ENCODE measurements around the gene CDX2.
"Not testable (repeated sequence)": the region's sequence is repeated elsewhere in the genome, so short reads cannot be mapped to it uniquely, and the experiment has no call there.

CDX2 gene, protein sequence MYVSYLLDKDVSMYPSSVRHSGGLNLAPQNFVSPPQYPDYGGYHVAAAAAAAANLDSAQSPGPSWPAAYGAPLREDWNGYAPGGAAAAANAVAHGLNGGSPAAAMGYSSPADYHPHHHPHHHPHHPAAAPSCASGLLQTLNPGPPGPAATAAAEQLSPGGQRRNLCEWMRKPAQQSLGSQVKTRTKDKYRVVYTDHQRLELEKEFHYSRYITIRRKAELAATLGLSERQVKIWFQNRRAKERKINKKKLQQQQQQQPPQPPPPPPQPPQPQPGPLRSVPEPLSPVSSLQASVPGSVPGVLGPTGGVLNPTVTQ

GRCh38 chr13:27969082-27969865 is at the start of gene CDX2:
CDX2 (minus strand) TSS chr13:27969315; CDS start chr13:27969006, 309 bp downstream.
- DNase-seq, result no peak

DNA sequence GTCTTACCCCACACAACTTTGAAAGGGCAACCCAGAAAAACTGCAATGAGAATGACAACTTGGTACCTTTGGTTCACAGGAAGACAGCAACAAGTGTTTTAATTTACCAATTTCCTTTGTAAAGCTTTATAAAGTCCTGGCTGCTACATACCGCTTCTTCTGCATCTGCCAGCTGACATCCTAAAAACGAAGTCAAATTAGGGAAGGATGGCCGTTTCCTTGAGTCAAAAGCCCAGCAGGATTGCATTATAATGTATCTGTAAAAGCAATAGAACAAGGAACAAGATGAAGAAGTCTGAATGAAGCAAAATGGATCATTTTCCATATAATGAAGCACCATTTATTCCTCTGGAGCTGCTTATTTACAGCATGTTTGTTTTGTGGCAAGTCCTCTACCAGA is 45.2 kb upstream of the CDX2 start:
- DNase-seq, result no peak

- no peak for DNase-seq
Observed at GRCh38 chr13:28013482-28013881, 44.4 kb upstream of the CDX2 start.

DNA sequence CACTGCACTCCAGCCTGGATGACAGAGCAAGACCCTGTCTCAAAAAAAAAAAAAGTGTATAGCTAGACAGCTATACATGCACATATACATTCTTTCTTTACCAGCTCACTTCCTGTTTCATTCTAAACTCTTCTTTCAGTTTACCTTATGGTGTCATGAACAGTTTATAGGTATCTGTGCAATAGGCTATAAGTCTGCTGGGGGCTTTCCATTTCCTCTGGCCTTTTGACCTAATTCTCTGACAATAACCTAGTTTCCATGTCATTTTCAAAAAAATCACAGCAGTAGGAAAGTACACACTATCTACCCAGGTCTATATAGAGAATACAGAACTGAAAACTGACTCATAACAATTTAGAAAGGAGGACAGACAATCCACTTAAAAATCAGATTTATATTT is 43.8 kb upstream of the CDX2 start:
- no peak for DNase-seq

DNA sequence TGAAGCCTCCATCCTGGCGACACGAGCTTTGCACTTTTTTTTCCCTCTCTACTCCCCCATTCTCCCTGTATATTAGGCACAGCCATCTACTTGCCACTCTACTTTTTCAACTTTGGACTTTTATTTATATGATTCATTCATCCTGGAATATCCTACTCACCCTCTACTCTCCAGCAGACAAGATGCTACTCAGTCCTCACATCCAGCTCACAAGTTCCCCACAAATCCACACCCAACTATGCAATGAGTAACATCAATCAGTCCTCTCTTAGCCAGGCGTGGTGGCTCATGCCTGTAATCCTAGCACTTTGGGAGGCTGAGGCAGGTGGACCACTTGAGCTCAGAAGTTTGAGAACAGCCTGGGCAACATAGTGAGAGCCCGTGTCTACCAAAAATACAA is 43.3 kb upstream of the CDX2 start:
- DNase-seq, result no peak

- DNase-seq, result no peak
Observed at GRCh38 chr13:28010046-28010445, 40.9 kb upstream of the CDX2 start.

DNA sequence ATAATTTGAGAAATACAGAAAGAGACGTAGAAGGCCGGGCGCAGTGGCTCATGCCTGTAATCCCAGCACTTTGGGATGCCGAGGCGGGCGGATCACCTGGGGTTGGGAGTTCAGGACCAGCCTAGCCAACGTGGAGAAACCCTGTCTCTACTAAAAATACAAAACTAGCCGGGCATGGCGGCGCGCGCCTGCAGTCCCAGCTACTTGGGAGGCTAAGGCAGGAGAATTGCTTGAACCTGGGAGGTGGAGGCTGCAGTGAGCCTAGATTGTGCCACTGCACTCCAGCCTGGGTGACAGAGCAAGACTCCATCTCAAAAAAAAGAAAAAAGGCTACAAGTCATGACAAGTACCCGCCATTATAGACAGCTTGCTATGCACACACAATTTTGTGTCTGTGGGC is 35.9 kb upstream of the CDX2 start:
- not testable (repeated sequence) for DNase-seq

DNA sequence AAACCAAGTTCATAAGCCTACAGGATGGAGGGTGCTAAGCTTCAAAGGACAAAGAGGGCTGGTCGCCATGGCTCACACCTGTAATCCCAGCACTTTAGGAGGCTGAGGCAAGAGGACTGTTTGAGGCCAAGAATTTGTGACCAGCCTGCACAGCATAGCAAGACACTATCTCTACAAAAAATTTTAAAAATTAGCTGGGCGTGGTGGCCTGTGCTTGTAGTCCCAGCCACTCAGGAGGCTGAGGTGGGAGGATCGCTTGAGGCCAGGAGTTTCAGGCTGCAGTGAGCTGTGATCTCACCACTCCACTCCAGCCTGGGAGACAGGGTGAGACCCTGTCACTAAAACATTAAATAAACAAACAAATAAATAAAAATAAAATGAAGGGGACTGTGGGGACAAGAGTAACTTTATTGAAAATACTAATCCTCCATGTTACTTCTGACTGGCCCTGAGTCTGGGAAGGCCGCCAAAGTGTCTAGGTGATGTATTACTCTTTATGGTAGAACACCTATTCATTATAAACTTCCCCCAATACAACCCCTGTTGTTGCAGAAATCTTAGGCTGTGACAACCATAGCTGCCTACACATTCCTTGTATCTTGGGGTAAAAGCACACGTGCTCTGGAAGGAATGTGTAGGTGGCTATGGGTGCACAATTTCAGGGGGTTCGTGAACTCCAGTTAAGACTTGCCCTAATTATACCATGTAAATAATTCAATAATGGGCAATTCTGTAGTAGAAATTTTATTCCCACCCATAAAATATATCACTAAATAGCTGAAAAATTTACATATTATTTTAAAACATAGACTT is 34.0 kb upstream of the CDX2 start:
- no peak for DNase-seq

- peak; percentile 20 for DNase-seq
Observed at GRCh38 chr13:28001837-28002473, 32.8 kb upstream of the CDX2 start.

- DNase-seq, result no peak
Observed at GRCh38 chr13:28001049-28001448, 31.9 kb upstream of the CDX2 start.

DNA sequence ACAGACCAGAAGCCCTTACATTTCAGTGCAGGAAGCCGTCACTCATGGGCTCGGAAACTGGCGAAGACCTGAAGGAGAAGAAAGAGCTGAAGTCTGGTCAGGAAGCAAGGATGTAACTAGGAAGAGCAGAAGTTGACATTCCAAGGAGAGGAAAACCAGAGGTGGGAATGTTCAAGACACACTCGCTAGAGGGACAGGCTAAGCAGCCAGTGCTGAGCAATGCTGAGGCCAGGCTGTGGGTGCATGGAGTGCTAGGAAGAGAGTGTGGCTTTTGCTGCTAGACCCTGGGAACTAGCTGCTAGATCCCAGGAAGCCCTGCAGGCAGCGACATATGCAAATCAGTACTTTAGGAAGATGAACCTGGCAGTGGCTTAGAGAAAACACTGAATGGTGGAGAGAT is 31.5 kb upstream of the CDX2 start:
- DNase-seq, result no peak

GRCh38 chr13:27997904-27998522 is 28.9 kb upstream of the CDX2 start:
- DNase-seq, result peak; percentile 55

DNA sequence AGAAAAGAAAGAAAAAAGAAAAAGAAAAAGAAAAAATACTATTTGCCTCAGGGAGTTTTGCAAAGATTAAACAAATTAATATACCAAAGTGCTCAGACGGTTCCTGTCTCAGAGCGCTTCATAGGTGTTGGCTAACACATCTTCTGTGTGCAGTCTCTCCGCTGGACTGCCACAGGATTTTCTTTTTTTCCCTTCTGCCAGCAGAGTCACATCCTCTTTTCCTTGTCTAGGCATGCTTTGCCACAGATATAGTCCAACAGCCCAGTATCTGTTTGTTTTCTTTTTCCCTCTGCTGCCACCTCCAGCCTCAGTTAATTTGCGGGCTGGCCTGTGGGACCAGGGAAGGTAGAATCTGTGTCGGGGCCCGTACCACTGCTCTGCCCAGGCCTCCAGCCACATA is 22.8 kb upstream of the CDX2 start:
- DNase-seq, result no peak

DNA sequence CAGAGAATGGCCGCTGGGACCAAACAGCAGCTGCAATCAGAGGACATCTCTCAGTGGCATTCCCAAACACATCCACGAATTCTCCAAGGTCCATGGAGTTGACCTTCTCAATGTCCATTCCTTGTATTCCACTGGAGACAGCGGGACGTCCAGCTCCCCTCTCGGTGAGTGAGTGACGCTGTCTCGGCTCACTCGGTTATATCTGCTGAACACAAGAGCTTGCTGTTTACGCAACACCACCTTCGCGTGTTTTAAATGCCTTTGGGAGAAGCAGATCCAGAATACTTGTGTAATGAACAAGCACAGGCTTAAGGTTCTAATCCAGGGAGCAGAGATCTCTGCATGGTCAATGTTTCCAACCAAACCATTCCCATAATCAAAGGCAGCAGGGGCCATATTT is 19.4 kb upstream of the CDX2 start, which contains the start of gene URAD:
Gene URAD (minus strand): TSS at position 174 of the 400 bp plus-strand sequence. CDS start 56 bp downstream, at position 118.
- no peak for DNase-seq

DNA sequence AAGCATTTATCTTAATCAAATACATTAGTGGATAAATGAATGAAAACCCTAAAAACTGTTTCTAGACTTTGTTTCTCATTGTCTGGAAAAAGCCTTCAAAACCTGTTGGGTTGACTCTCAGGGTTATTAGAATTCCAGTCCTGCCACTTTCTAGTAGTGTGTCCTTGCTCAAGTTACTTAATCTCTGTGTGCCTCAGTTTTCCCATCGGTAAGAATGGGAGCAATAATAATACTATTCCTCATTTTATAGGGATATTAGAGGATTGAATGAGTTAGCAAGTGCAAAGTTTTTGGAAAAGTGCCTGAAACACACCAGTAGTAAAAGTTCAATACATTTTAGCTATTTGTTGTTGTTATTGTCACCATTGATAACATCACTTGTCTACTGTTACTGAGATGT is 16.5 kb upstream of the CDX2 start:
- DNase-seq, result no peak

DNA sequence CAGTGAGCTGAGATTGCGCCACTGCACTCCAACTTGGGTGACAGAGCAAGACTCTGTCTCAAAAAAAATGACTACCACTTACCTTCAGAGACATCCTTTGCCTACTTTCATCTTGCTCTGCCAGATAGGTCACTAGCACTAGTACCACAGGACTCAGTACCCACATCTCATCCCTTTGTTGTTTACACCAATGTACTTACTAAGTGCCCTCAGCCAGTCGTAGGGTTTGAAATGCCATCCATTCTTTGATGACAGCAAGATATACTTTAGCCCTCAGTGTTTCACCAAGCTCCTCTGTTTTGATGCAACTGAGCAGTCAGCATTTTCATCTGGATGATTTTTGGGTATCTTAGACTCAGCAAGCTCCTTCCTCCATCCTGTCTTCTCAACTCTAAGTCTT is 13.2 kb upstream of the CDX2 start:
- no peak for DNase-seq

GRCh38 chr13:27981006-27981708 is 12.0 kb upstream of the CDX2 start:
- no peak for DNase-seq

DNA sequence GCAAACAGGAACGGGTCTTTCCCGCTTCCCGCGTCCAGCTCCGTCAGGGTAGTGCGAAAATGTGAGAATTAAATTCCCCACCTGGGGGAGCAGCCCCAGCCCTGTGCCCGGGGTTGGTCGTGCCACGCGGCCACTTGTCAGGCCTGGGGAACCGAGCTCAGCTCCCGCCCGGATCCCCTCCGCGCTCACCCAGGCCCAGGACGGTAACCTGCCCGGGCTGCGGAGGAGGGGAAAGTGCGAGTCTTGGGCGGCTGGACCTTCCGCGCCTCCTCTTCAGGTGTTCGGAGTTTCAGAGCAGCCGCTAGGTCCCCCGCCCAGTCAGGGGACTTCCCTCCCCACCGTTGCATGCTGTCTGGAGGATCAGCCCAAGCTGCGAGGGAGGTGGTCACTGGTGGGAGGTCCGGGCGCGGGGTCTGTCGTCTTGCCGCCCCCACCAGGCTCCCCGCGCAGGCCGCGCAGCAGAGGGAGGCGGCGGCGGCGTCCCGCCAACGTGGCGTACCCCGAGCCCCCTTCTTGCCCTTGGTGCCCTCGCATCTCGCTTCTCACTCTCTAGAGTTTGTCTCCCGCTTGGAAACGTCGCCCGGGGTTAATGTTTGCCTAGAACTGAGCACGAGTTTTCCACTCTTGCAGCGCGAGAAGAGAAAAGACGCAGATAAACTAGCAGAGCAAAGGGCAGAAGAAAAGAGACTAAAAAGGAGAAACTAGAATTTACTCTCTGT is 11.3 kb upstream of the CDX2 start:
- no peak for DNase-seq

DNA sequence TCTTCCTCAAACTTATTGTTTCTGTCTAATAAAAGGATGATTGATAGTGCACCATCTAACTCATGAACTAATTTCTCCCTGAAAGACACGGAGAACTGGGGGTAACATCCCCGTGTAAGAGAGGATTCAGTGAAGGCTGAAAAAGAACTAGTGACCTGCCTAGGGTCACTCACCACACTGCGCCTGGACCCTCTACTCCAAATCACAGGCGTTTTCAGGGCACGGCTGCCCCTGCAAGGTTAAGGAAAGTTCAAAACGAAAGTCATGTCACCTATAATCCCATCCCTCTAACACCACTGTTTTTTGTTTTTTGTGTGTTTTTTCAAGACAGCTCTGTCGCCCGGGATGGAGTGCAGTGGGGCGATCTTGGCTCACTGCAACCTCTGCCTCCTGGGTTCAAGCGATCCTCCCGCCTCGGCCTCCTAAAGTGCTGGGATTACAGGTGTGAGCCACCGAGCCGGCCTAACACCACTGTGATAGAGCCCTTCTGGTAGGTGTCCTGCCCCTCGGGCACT is 10.7 kb upstream of the CDX2 start:
- DNase-seq, result no peak

DNA sequence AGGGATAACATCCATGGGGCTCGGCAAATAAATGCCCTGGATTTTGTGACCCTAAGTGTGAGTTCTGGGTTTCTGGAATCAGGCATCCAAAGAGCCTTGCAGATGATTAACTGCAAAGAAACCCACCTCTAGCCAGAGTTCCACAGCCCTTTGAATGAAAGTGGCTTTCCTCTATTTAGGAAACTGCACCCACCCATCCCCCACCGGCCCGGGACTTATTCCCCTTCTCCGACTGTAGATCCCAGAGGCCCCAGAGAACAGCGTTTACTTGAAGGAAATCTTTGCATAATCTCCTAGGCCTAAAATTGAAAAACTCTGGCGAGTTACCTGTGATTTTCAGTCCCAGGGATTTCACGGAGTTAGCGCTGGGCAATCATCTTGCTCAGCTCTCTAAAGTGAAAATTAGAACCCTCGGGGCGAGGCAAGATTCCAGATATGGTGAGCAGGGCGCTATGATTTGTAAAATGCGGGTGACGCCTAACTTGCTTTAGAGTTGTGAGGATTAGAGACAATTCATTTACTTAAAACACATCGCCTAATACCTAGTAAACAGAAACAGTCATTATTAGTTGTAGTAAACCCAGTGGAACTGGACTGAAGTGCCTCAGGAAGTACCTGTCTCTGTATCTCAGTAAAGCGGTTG is 10.0 kb upstream of the CDX2 start:
- no peak for DNase-seq

All from MV-4-11 (cell line).